GM23248 (cell line): Measurements from ENCODE around the gene GAL3ST3. TPM values are rescaled to one million over a fixed set of nuclear protein-coding genes. Genes with fewer than 3 reads are reported as not detected.

ENCODE experiments used
- DNase-seq: peaks from one replicate; pipeline ENCODE4 v3.0.0-alpha.2; 2015
- H2AFZ ChIP-seq: fragments of 200-600 bp; sonication (generic); 2 replicates; pipeline ENCODE4 v1.6.1; 2016; ENCODE audit warnings: antibody characterized with exemption
- H3F3A ChIP-seq: fragments of 200-600 bp; sonication (generic); 2 replicates; pipeline ENCODE4 v1.6.1; 2016; ENCODE audit warnings: mild to moderate bottlenecking, antibody characterized with exemption, mixed run types; ENCODE audit not compliant: insufficient read depth
- H3K27ac ChIP-seq: fragments of 200-600 bp; sonication (generic); 2 replicates; pipeline ENCODE4 v1.5.1; 2016; ENCODE audit warnings: mild to moderate bottlenecking
- H3K27me3 ChIP-seq: fragments of 200-600 bp; sonication (generic); replicated peaks from 2 replicates; pipeline ENCODE4 v1.6.1; 2016; ENCODE audit warnings: mild to moderate bottlenecking; ENCODE audit not compliant: insufficient read depth
- H3K36me3 ChIP-seq: fragments of 200-600 bp; sonication (generic); 2 replicates; pipeline ENCODE4 v1.6.1; 2016; ENCODE audit warnings: low read depth, mild to moderate bottlenecking
- H3K4me1 ChIP-seq: fragments of 200-600 bp; sonication (generic); 2 replicates; pipeline ENCODE4 v1.6.1; 2016; ENCODE audit warnings: mild to moderate bottlenecking; ENCODE audit not compliant: insufficient read depth
- H3K4me2 ChIP-seq: fragments of 200-600 bp; sonication (generic); one replicate; pipeline ENCODE4 v1.6.1; 2016; ENCODE audit warnings: mild to moderate bottlenecking; ENCODE audit not compliant: unreplicated experiment
- H3K4me3 ChIP-seq: fragments of 200-600 bp; sonication (generic); 2 replicates; pipeline ENCODE4 v1.5.1; 2016; ENCODE audit warnings: mild to moderate bottlenecking
- H3K79me2 ChIP-seq: fragments of 200-600 bp; sonication (generic); 2 replicates; pipeline ENCODE4 v1.6.1; 2016; ENCODE audit warnings: mild to moderate bottlenecking; ENCODE audit not compliant: insufficient read depth
- H3K9ac ChIP-seq: fragments of 200-600 bp; sonication (generic); 2 replicates; pipeline ENCODE4 v1.6.1; 2016; ENCODE audit warnings: mild to moderate bottlenecking
- H3K9me2 ChIP-seq: fragments of 200-600 bp; sonication (generic); 2 replicates; pipeline ENCODE4 v1.6.1; 2016; ENCODE audit warnings: mixed run types, mild to moderate bottlenecking, moderate library complexity; ENCODE audit not compliant: insufficient read depth
- H3K9me3 ChIP-seq: fragments of 200-600 bp; sonication (generic); one replicate; pipeline ENCODE4 v1.6.1; 2017; ENCODE audit warnings: low read depth
- H4K20me1 ChIP-seq: fragments of 200-600 bp; sonication (generic); 2 replicates; pipeline ENCODE4 v1.6.0; 2016; ENCODE audit not compliant: insufficient read depth
- EZH2 ChIP-seq: fragments of 200-600 bp; sonication (generic); IDR thresholded peaks from 2 replicates; pipeline ENCODE4 v1.6.1; 2018; ENCODE audit warnings: antibody characterized with exemption, mild to moderate bottlenecking; ENCODE audit not compliant: insufficient read depth, poor library complexity, severe bottlenecking
- EZH2phosphoT487 ChIP-seq: fragments of 200-600 bp; sonication (generic); IDR thresholded peaks from 2 replicates; pipeline ENCODE4 v1.6.1; 2018; ENCODE audit warnings: antibody characterized with exemption, moderate library complexity, mild to moderate bottlenecking, low read depth; ENCODE audit not compliant: insufficient read depth
- WGBS, 2 experiments: methylation state at CpG; one replicate each; pipeline ENCODE4 v1.1.6; 2015 to 2017; ENCODE audit warnings: low lambda C conversion rate in 2 of 2, low coverage in 1 of 2; ENCODE audit errors: missing lambda C conversion rate in 2 of 2; 5-methylcytosine and 5-hydroxymethylcytosine counted together
- in situ Hi-C: fragments of 300-500 bp; cut with MboI; formaldehyde crosslinking; loops from 2 replicates; pipeline ENCODE4 v1.15.0; 2020
- polyA plus RNA-seq: library from polyadenylated mRNA; unstranded; fragments of >200 nt; fragmentation: Nextera tagmentation; extraction: Ambion mirVana; gene quantifications from 2 replicates; pipeline ENCODE4 v1.2.1, GENCODE V29; 2016
- total RNA-seq: library from RNA; depleted of rRNA; stranded (reverse); fragments of >200 nt; shearing (Covaris generic); gene quantifications from 2 replicates; pipeline ENCODE4 v1.2.3, GENCODE V29; 2014

GAL3ST3 gene
- total and polyA plus RNA-seq, 2 experiments from 2014 or later, result not detected

- in situ Hi-C loops, result no loop called here
- no peak for DNase-seq
- Histone ChIP-seq H3K27ac (no peak overlapping the region), H3K4me3 (no peak overlapping the region), H4K20me1 (no peaks in the 10 kb centered on the region), H2AFZ (no peak overlapping the region), H3F3A (no peaks in the 10 kb centered on the region), H3K36me3 (no peaks in the 10 kb centered on the region), H3K9me2 (no peaks in the 10 kb centered on the region), H3K27me3 (no peaks in the 10 kb centered on the region), H3K79me2 (no peaks in the 10 kb centered on the region), H3K4me2 (no peak overlapping the region), H3K9ac (no peak overlapping the region), H3K9me3 (no peaks in the 10 kb centered on the region), H3K4me1 (no peaks in the 10 kb centered on the region)
- TF ChIP-seq EZH2 (no peak), EZH2phosphoT487 (no peak)
- WGBS, 2 experiments, result 30 to 52% methylated on average over 3 of the region's 3 CpGs
Measured at GRCh38 chr11:66039765-66040164, 9.2 kb downstream of the GAL3ST3 start.

- no peaks in the 10 kb centered on the region for H3K4me1 ChIP-seq
- no peak for DNase-seq
- TF ChIP-seq EZH2 (no peak), EZH2phosphoT487 (no peak)
- no peaks in the 10 kb centered on the region for H3K79me2 ChIP-seq
- no peak overlapping the region for H3K27ac ChIP-seq
- H3K4me3 ChIP-seq, result no peak overlapping the region
- H4K20me1 ChIP-seq, result no peaks in the 10 kb centered on the region
- H2AFZ ChIP-seq, result no peak overlapping the region
- no peaks in the 10 kb centered on the region for H3K9me2 ChIP-seq
- WGBS, 2 experiments, result 88 to 89% methylated on average over 3 of the region's 3 CpGs
- no peaks in the 10 kb centered on the region for H3F3A ChIP-seq
- no peaks in the 10 kb centered on the region for H3K36me3 ChIP-seq
- H3K27me3 ChIP-seq, result no peaks in the 10 kb centered on the region
- H3K9ac ChIP-seq, result no peak overlapping the region
- H3K9me3 ChIP-seq, result no peaks in the 10 kb centered on the region
- no peak overlapping the region for H3K4me2 ChIP-seq
- in situ Hi-C loops, result no loop called here
Measured at GRCh38 chr11:66037327-66037726, 11.6 kb downstream of the GAL3ST3 start.

- no peaks in the 10 kb centered on the region for H3K9me3 ChIP-seq
- in situ Hi-C loops, result no loop called here
- H3K9ac ChIP-seq, result no peak overlapping the region
- no peak overlapping the region for H3K27ac ChIP-seq
- H3K4me2 ChIP-seq, result no peak overlapping the region
- no peaks in the 10 kb centered on the region for H3K9me2 ChIP-seq
- no peaks in the 10 kb centered on the region for H3F3A ChIP-seq
- no peak for TF ChIP-seq EZH2phosphoT487
- TF ChIP-seq EZH2, result no peak
- no peaks in the 10 kb centered on the region for H4K20me1 ChIP-seq
- H2AFZ ChIP-seq, result no peak overlapping the region
- no peak overlapping the region for H3K4me3 ChIP-seq
- H3K36me3 ChIP-seq, result no peaks in the 10 kb centered on the region
- no peak for DNase-seq
- WGBS, 2 experiments, result 61 to 65% methylated on average over 4 to 5 of the region's 5 CpGs
- no peaks in the 10 kb centered on the region for H3K27me3 ChIP-seq
- H3K79me2 ChIP-seq, result no peaks in the 10 kb centered on the region
- H3K4me1 ChIP-seq, result no peaks in the 10 kb centered on the region
Measured at GRCh38 chr11:66036334-66036710, 12.6 kb downstream of the GAL3ST3 start.

GRCh38 chr11:66035653-66036333 lies 13.2 kb downstream of the GAL3ST3 start:
- Histone ChIP-seq H3K9ac (no peak overlapping the region), H3K9me2 (no peaks in the 10 kb centered on the region), H3K27me3 (no peaks in the 10 kb centered on the region), H3K79me2 (no peaks in the 10 kb centered on the region), H3K9me3 (no peaks in the 10 kb centered on the region), H3K4me3 (no peak overlapping the region), H3F3A (no peaks in the 10 kb centered on the region), H3K27ac (no peak overlapping the region), H3K4me1 (no peaks in the 10 kb centered on the region), H2AFZ (no peak overlapping the region), H3K4me2 (no peak overlapping the region), H4K20me1 (no peaks in the 10 kb centered on the region), H3K36me3 (no peaks in the 10 kb centered on the region)
- in situ Hi-C loops, result no loop called here
- no peak for DNase-seq
- WGBS, 2 experiments, result 58 to 65% methylated on average over 7 to 9 of the region's 9 CpGs
- TF ChIP-seq EZH2phosphoT487 (no peak), EZH2 (no peak)
